IPS DF 6.9 (cell line): ENCODE results near the gene MC3R.

Experiments used
- DNase-seq: peaks from one replicate; pipeline ENCODE4 v3.0.0-alpha.2; 2013; ENCODE audit warnings: low read depth, low spot score
- H3K27ac ChIP-seq: one replicate; pipeline ENCODE4 v1.5.1; 2013; ENCODE audit warnings: low read length, control low read depth
- H3K27me3 ChIP-seq: 2 replicates; pipeline ENCODE4 v1.6.1; 2013; ENCODE audit warnings: mild to moderate bottlenecking, low read length; ENCODE audit not compliant: control insufficient read depth, insufficient read depth
- H3K36me3 ChIP-seq: 2 replicates; pipeline ENCODE4 v1.6.1; 2013; ENCODE audit warnings: low read length; ENCODE audit not compliant: control insufficient read depth, insufficient read depth
- H3K4me1 ChIP-seq: 2 replicates; pipeline ENCODE4 v1.6.1; 2013; ENCODE audit warnings: low read length; ENCODE audit not compliant: control insufficient read depth, insufficient read depth
- H3K4me3 ChIP-seq: 2 replicates; pipeline ENCODE4 v1.5.1; 2013; ENCODE audit warnings: mild to moderate bottlenecking, low read length
- H3K9me3 ChIP-seq: 2 replicates; pipeline ENCODE4 v1.6.1; 2013; ENCODE audit warnings: low read length, inconsistent platforms; ENCODE audit not compliant: control insufficient read depth, insufficient read depth
- WGBS: extraction: QIAGEN DNeasy Blood & Tissue Kit; methylation state at CpG from one replicate; pipeline ENCODE4 v1.1.7; 2013; ENCODE audit warnings: mixed read lengths, missing lambda C conversion rate; ENCODE audit not compliant: insufficient read length, insufficient coverage; 5-methylcytosine and 5-hydroxymethylcytosine counted together

The MC3R gene

GRCh38 chr20:56247954-56248782, at the start of gene MC3R:
MC3R (plus strand) TSS chr20:56248732; CDS start chr20:56248844, 112 bp downstream.
- H3K4me3 ChIP-seq = no peak within 1 kb of the TSS
- no peaks in the 10 kb centered on the region; the same call in 1 of the 2 replicates for H3K9me3 ChIP-seq
- H3K27ac ChIP-seq = no peak within 1 kb of the TSS
- H3K4me1 ChIP-seq = no peaks in the 10 kb centered on the region
- no peak for DNase-seq
- no CpG with 5 or more reads among the region's 9 CpGs for WGBS
- H3K36me3 ChIP-seq = no peaks in the 10 kb centered on the region
- no peaks in the 10 kb centered on the region for H3K27me3 ChIP-seq

- DNase-seq = no peak
- Histone ChIP-seq H3K9me3 (peaks cover 5% of the 10 kb centered on the region), H3K4me3 (no peak overlapping the region), H3K36me3 (no peaks in the 10 kb centered on the region), H3K27ac (no peak overlapping the region), H3K4me1 (no peaks in the 10 kb centered on the region), H3K27me3 (no peaks in the 10 kb centered on the region)
- WGBS = no CpG with 5 or more reads among the region's 3 CpGs
These were observed 48.1 kb upstream of the MC3R start for GRCh38 chr20:56200456-56200855.

GRCh38 chr20:56202493-56203077, 45.9 kb upstream of the MC3R start:
- H3K36me3 ChIP-seq = no peaks in the 10 kb centered on the region
- no peak overlapping the region for H3K4me3 ChIP-seq
- H3K4me1 ChIP-seq = no peaks in the 10 kb centered on the region
- no peak for DNase-seq
- no peaks in the 10 kb centered on the region for H3K27me3 ChIP-seq
- H3K27ac ChIP-seq = no peak overlapping the region
- H3K9me3 ChIP-seq = peaks cover 4% of the 10 kb centered on the region
- no CpG with 5 or more reads among the region's 6 CpGs for WGBS

GRCh38 chr20:56204206-56204605, 44.3 kb upstream of the MC3R start:
- Histone ChIP-seq H3K4me3 (no peak overlapping the region), H3K36me3 (no peaks in the 10 kb centered on the region), H3K4me1 (no peaks in the 10 kb centered on the region), H3K27me3 (no peaks in the 10 kb centered on the region), H3K27ac (no peak overlapping the region), H3K9me3 (peaks cover 6% of the 10 kb centered on the region)
- WGBS = no CpG with 5 or more reads among the region's 3 CpGs
- DNase-seq = no peak

GRCh38 chr20:56205346-56205745, 43.2 kb upstream of the MC3R start:
- no peak for DNase-seq
- no peaks in the 10 kb centered on the region for H3K4me1 ChIP-seq
- WGBS = no CpG with 5 or more reads among the region's 3 CpGs
- H3K27ac ChIP-seq = no peak overlapping the region
- H3K9me3 ChIP-seq = peaks cover 6% of the 10 kb centered on the region; the same call in 1 of the 2 replicates
- H3K4me3 ChIP-seq = no peak overlapping the region
- no peaks in the 10 kb centered on the region for H3K27me3 ChIP-seq
- H3K36me3 ChIP-seq = no peaks in the 10 kb centered on the region

- no peaks in the 10 kb centered on the region for H3K36me3 ChIP-seq
- no CpG with 5 or more reads among the region's 4 CpGs for WGBS
- H3K4me1 ChIP-seq = no peaks in the 10 kb centered on the region
- DNase-seq = no peak
- H3K4me3 ChIP-seq = no peak overlapping the region
- H3K27ac ChIP-seq = no peak overlapping the region
- no peaks in the 10 kb centered on the region for H3K27me3 ChIP-seq
- H3K9me3 ChIP-seq = peaks cover 6% of the 10 kb centered on the region; the same call in 1 of the 2 replicates
These were observed 40.9 kb upstream of the MC3R start for GRCh38 chr20:56207656-56208055.

GRCh38 chr20:56208121-56208520, 40.4 kb upstream of the MC3R start:
- no peaks in the 10 kb centered on the region for H3K27me3 ChIP-seq
- H3K9me3 ChIP-seq = peaks cover 6% of the 10 kb centered on the region; the same call in 1 of the 2 replicates
- no peak for DNase-seq
- no peaks in the 10 kb centered on the region for H3K36me3 ChIP-seq
- no peaks in the 10 kb centered on the region for H3K4me1 ChIP-seq
- H3K27ac ChIP-seq = no peak overlapping the region
- H3K4me3 ChIP-seq = no peak overlapping the region
- no CpG with 5 or more reads among the region's 1 CpG for WGBS

- Histone ChIP-seq H3K9me3 (peaks cover 2% of the 10 kb centered on the region; the same call in 1 of the 2 replicates), H3K4me1 (no peaks in the 10 kb centered on the region), H3K27ac (no peak overlapping the region), H3K36me3 (no peaks in the 10 kb centered on the region), H3K4me3 (no peak overlapping the region), H3K27me3 (no peaks in the 10 kb centered on the region)
- DNase-seq = no peak
- WGBS = no CpG with 5 or more reads among the region's 5 CpGs
These were observed 37.5 kb upstream of the MC3R start for GRCh38 chr20:56211051-56211450.

- Histone ChIP-seq H3K4me3 (no peak overlapping the region), H3K9me3 (peaks cover 2% of the 10 kb centered on the region; the same call in 1 of the 2 replicates)
- DNase-seq = no peak
These were observed 36.4 kb upstream of the MC3R start for GRCh38 chr20:56212091-56212490.

GRCh38 chr20:56213321-56213720, 35.2 kb upstream of the MC3R start:
- no peak for DNase-seq
- Histone ChIP-seq H3K4me3 (no peak overlapping the region), H3K36me3 (no peaks in the 10 kb centered on the region), H3K9me3 (peaks cover 2% of the 10 kb centered on the region; the same call in 1 of the 2 replicates), H3K27me3 (no peaks in the 10 kb centered on the region), H3K27ac (no peak overlapping the region), H3K4me1 (no peaks in the 10 kb centered on the region)
- no CpG with 5 or more reads among the region's 2 CpGs for WGBS

More at GRCh38 chr20:56212091-56212490, 36.4 kb upstream of the MC3R start:
- H3K4me1 ChIP-seq = no peaks in the 10 kb centered on the region
- WGBS = no CpG with 5 or more reads among the region's 9 CpGs
- no peaks in the 10 kb centered on the region for H3K27me3 ChIP-seq
- no peak overlapping the region for H3K27ac ChIP-seq
- H3K36me3 ChIP-seq = no peaks in the 10 kb centered on the region
